HL-60 (cell line): ENCODE results near the gene ERGIC3.

ENCODE experiments used
- DNase-seq, 2 experiments: peaks; one replicate each; pipeline ENCODE4 v3.0.0-alpha.2; 2010 to 2020; ENCODE audit warnings: low read depth in 1 of 2, low spot score in 1 of 2
- H3K27ac ChIP-seq: fragments of 250-450 bp; sonication (Bioruptor Pico); replicated peaks from 2 replicates; pipeline ENCODE4 v1.5.1; 2020; ENCODE audit warnings: mild to moderate bottlenecking, moderate library complexity
- H3K27me3 ChIP-seq: fragments of 250-450 bp; sonication (Bioruptor Pico); 2 replicates; pipeline ENCODE4 v1.5.1; 2021; ENCODE audit warnings: mild to moderate bottlenecking, moderate library complexity; ENCODE audit not compliant: insufficient read depth, poor library complexity, severe bottlenecking
- H3K4me3 ChIP-seq: replicated peaks from 2 replicates; pipeline ENCODE4 v1.5.1; 2011; ENCODE audit warnings: mild to moderate bottlenecking, control low read depth, low read length; ENCODE audit not compliant: insufficient read depth
- GABPA ChIP-seq: IDR thresholded peaks from 2 replicates; pipeline ENCODE4 v1.6.1; 2012; ENCODE audit warnings: low read depth
- POLR2AphosphoS5 ChIP-seq: IDR thresholded peaks from 2 replicates; pipeline ENCODE4 v1.6.1; 2012; ENCODE audit warnings: low read depth
- REST ChIP-seq: IDR thresholded peaks from 2 replicates; pipeline ENCODE4 v1.6.1; 2012; ENCODE audit warnings: low read depth; ENCODE audit not compliant: insufficient replicate concordance
- SPI1 ChIP-seq: IDR thresholded peaks from 2 replicates; pipeline ENCODE4 v1.6.1; 2012; ENCODE audit warnings: low read depth, mild to moderate bottlenecking, borderline replicate concordance
- TF ChIP-seq, protein P1 (sequence below): IDR thresholded peaks from one replicate; pipeline ENCODE4 v1.5.1; 2011; ENCODE audit warnings: low read length, control low read depth, inconsistent platforms; ENCODE audit not compliant: insufficient read depth

The ERGIC3 gene

GRCh38 chr20:35506179-35506578, 35.7 kb upstream of the ERGIC3 start:
- H3K27ac ChIP-seq, result no peak overlapping the region
- TF ChIP-seq POLR2AphosphoS5 (no peak), GABPA (no peak), SPI1 (no peak), REST (no peak)
- TF ChIP-seq, protein P1, sequence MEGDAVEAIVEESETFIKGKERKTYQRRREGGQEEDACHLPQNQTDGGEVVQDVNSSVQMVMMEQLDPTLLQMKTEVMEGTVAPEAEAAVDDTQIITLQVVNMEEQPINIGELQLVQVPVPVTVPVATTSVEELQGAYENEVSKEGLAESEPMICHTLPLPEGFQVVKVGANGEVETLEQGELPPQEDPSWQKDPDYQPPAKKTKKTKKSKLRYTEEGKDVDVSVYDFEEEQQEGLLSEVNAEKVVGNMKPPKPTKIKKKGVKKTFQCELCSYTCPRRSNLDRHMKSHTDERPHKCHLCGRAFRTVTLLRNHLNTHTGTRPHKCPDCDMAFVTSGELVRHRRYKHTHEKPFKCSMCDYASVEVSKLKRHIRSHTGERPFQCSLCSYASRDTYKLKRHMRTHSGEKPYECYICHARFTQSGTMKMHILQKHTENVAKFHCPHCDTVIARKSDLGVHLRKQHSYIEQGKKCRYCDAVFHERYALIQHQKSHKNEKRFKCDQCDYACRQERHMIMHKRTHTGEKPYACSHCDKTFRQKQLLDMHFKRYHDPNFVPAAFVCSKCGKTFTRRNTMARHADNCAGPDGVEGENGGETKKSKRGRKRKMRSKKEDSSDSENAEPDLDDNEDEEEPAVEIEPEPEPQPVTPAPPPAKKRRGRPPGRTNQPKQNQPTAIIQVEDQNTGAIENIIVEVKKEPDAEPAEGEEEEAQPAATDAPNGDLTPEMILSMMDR, result no peak
- no peak overlapping the region for H3K4me3 ChIP-seq
- H3K27me3 ChIP-seq, result no peaks in the 10 kb centered on the region
- DNase-seq, result no peak

GRCh38 chr20:35506872-35507638, 34.8 kb upstream of the ERGIC3 start:
- no peak overlapping the region for H3K4me3 ChIP-seq
- no peak overlapping the region for H3K27ac ChIP-seq
- H3K27me3 ChIP-seq, result no peaks in the 10 kb centered on the region
- no peak for TF ChIP-seq GABPA
- no peak for DNase-seq

- Histone ChIP-seq H3K27ac (no peak overlapping the region), H3K4me3 (no peak overlapping the region), H3K27me3 (no peaks in the 10 kb centered on the region)
- TF ChIP-seq, protein P1, result no peak
- TF ChIP-seq POLR2AphosphoS5, result no peak
- no peak for TF ChIP-seq REST
- TF ChIP-seq SPI1, result no peak
- no peak for DNase-seq
These were observed 33.2 kb upstream of the ERGIC3 start for GRCh38 chr20:35508493-35509218.

DNA sequence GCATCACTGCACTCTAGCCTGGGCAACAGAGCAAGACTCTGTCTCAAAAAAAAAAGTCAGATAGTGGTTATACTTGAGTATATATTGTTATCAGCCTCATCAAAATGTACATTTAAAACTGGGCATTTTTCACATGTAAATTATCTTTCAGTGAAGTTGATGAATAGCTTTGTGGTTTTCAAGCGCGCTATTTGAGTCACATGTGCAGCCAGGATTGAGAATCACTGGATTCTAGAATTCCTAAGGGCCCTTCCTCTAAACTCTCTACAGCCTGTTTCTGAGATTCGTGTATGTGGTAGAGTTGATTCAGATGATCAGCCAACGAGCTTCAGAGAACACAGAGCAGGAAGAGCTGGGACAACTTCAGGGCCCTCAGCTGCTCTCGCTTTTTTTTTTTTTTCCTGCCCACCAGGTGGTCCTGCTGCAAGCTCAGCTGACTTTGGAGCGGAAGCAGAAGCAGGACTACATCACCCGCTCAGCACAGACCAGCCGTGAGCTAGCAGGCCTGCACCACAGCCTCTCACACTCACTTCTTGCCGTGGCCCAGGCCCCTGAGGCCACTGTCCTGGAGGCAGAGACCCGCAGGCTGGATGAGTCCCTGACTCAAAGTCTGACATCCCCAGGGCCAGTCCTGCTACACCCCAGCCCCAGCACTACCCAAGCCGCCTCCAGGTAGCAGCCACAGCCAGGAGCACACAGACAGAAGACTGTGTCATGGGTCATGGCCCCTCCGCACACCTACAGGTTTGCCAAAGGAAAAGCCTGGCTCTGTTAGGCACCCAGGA, 30.7 kb upstream of the ERGIC3 start:
- Histone ChIP-seq H3K4me3 (no peak overlapping the region), H3K27ac (no peak overlapping the region)

More for the DNA sequence above, 30.7 kb upstream of the ERGIC3 start:
- TF ChIP-seq POLR2AphosphoS5 (no peak), SPI1 (no peak), REST (no peak), GABPA (no peak)
- TF ChIP-seq, protein P1, result no peak
- no peaks in the 10 kb centered on the region for H3K27me3 ChIP-seq
- no peak for DNase-seq
